Stimulated activated CD4-positive, alpha-beta T cell treated with anti-CD3 and anti-CD28 coated beads, Interleukin-2, amount 100 ng/mL, for 4 hours (primary cell): ENCODE measurements around the gene KLF18.
"Not testable (repeated sequence)": the region's sequence is repeated elsewhere in the genome, so short reads cannot be mapped to it uniquely, and the experiment has no call there.

Source experiments
- DNase-seq: peaks from one replicate; pipeline ENCODE4 v3.0.0-alpha.2; 2020; ENCODE audit warnings: low read depth

Gene KLF18

GRCh38 chr1:44120398-44120949 lies 21.0 kb downstream of the KLF18 start:
- no peak for DNase-seq

- no peak for DNase-seq
Measured at GRCh38 chr1:44119525-44119924, 21.9 kb downstream of the KLF18 start.

GRCh38 chr1:44118682-44119081 lies 22.7 kb downstream of the KLF18 start, which contains the start of gene KLF17:
TSS of gene KLF17 (plus strand) at chr1:44118821. CDS start at chr1:44118908, 87 bp downstream.
- no peak for DNase-seq

- not testable (repeated sequence) for DNase-seq
Measured at GRCh38 chr1:44117272-44117671, 24.2 kb downstream of the KLF18 start.

GRCh38 chr1:44114098-44114497 lies 27.3 kb downstream of the KLF18 start:
- no peak for DNase-seq

- no peak for DNase-seq
Measured at GRCh38 chr1:44113095-44113609, 28.3 kb downstream of the KLF18 start.

GRCh38 chr1:44112486-44112885 lies 28.9 kb downstream of the KLF18 start:
- no peak for DNase-seq

- DNase-seq = no peak
Measured at GRCh38 chr1:44111861-44112260, 29.6 kb downstream of the KLF18 start.

GRCh38 chr1:44110916-44111315 lies 30.5 kb downstream of the KLF18 start:
- no peak for DNase-seq

- DNase-seq = no peak
Measured at GRCh38 chr1:44108971-44109370, 32.5 kb downstream of the KLF18 start.

GRCh38 chr1:44108241-44108640 lies 33.2 kb downstream of the KLF18 start:
- no peak for DNase-seq

- no peak for DNase-seq
Measured at GRCh38 chr1:44105810-44106209, 35.6 kb downstream of the KLF18 start.

GRCh38 chr1:44103270-44104131 lies 37.9 kb downstream of the KLF18 start:
- DNase-seq = no peak

GRCh38 chr1:44101328-44101727 lies 40.1 kb downstream of the KLF18 start:
- DNase-seq = no peak

GRCh38 chr1:44100183-44100868 lies 41.1 kb downstream of the KLF18 start:
- no peak for DNase-seq

- DNase-seq = no peak
Measured at GRCh38 chr1:44094047-44094446, 47.4 kb downstream of the KLF18 start.

GRCh38 chr1:44090429-44091252 lies 50.8 kb downstream of the KLF18 start:
- no peak for DNase-seq

GRCh38 chr1:44089371-44090048 lies 51.9 kb downstream of the KLF18 start:
- no peak for DNase-seq
